GM12878 (cell line): ENCODE measurements around the gene CHP2. TPM values are rescaled to one million over a fixed set of nuclear protein-coding genes. Genes with fewer than 3 reads are reported as not detected.

Experiments
- ATAC-seq: fragments of 200-7000 bp; cut with Tn5 transposase; 3 replicates; pipeline ENCODE4 v1.9.1; 2020; ENCODE audit warnings: mild to moderate bottlenecking, moderate library complexity
- BruUV-seq: library from RNA; stranded (reverse); fragments of 400-500 nt; replicated peaks from 2 replicates; lab custom pipeline; 2021; lab: Mats Ljungman, UMichigan
- CTCF ChIA-PET: fragments of 300-600 bp; sonication (Branson Sonifier 250); formaldehyde crosslinking; extraction: SDS; loops from one replicate; lab custom pipeline; 2021; ENCODE audit warnings: inconsistent platforms; lab: Yijun Ruan, JAX
- POLR2A ChIA-PET: fragments of 350-600 bp; formaldehyde crosslinking; extraction: SDS; loops from one replicate; lab custom pipeline; 2021; ENCODE audit warnings: inconsistent platforms; lab: Charles Lee
- RAD21 ChIA-PET: fragments of 300-600 bp; sonication (Branson Sonifier 250); formaldehyde crosslinking; loops from one replicate; lab custom pipeline; 2023; ENCODE audit warnings: antibody characterized with exemption; ENCODE audit not compliant: unreplicated experiment; lab: Charles Lee
- SMC1A ChIA-PET: fragments of 300-600 bp; sonication (Branson Sonifier 250); formaldehyde crosslinking; loops from one replicate; lab custom pipeline; 2023; ENCODE audit not compliant: unreplicated experiment, uncharacterized antibody; lab: Charles Lee
- DNase-seq: peaks from one replicate; pipeline ENCODE4 v3.0.0-alpha.2; 2011; ENCODE audit warnings: low read depth, low spot score
- FAIRE-seq: peaks from 3 replicates; lab custom pipeline; 2011; peaks lifted over from hg19 to GRCh38; lab: Jason Lieb, UNC
- H2AFZ ChIP-seq: 2 replicates; pipeline ENCODE4 v1.6.0; 2011; ENCODE audit warnings: low read depth, low read length, control low read depth; ENCODE audit not compliant: control insufficient read depth
- H3K27ac ChIP-seq: 2 replicates; pipeline ENCODE4 v1.5.1; 2011; ENCODE audit warnings: control low read depth; ENCODE audit not compliant: control insufficient read depth, insufficient read depth
- H3K27me3 ChIP-seq, 2 experiments: replicated peaks in 1 of 2; 2 replicates each; pipeline versions ENCODE4 v1.6.0 to v1.6.1; 2011; ENCODE audit warnings: low read length in 1 of 2; ENCODE audit not compliant: control insufficient read depth in 2 of 2, insufficient read depth in 2 of 2
- H3K36me3 ChIP-seq, 2 experiments: 2 replicates each; pipeline ENCODE4 v1.5.1; 2011; ENCODE audit warnings: low read length in 1 of 2; ENCODE audit not compliant: control insufficient read depth in 2 of 2, insufficient read depth in 2 of 2
- H3K4me1 ChIP-seq: 2 replicates; pipeline ENCODE4 v1.6.1; 2011; ENCODE audit warnings: mild to moderate bottlenecking, low read length, moderate library complexity, mixed read lengths; ENCODE audit not compliant: control insufficient read depth, insufficient read depth
- H3K4me2 ChIP-seq: 2 replicates; pipeline ENCODE4 v1.6.0; 2011; ENCODE audit warnings: control low read depth; ENCODE audit not compliant: control insufficient read depth, insufficient read depth
- H3K4me3 ChIP-seq: fragments of 200-600 bp; sonication (generic); 2 replicates; pipeline ENCODE4 v1.5.1; 2016
- H3K79me2 ChIP-seq: 2 replicates; pipeline ENCODE4 v1.6.0; 2011; ENCODE audit warnings: low read length; ENCODE audit not compliant: control insufficient read depth, insufficient read depth
- H3K9ac ChIP-seq: 2 replicates; pipeline ENCODE4 v1.8.0; 2011; ENCODE audit warnings: low read length, control low read depth, mixed read lengths; ENCODE audit not compliant: control insufficient read depth, insufficient read depth
- H3K9me3 ChIP-seq: replicated peaks from 3 replicates; pipeline ENCODE4 v1.5.1; 2011; ENCODE audit warnings: mild to moderate bottlenecking, low read length; ENCODE audit not compliant: control insufficient read depth, insufficient read depth
- H4K20me1 ChIP-seq: 2 replicates; pipeline ENCODE4 v1.6.0; 2011; ENCODE audit not compliant: control insufficient read depth, insufficient read depth
- HDGF ChIP-seq: fragments of 450-650 bp; IDR thresholded peaks from 2 replicates; pipeline ENCODE4 v1.6.1; 2016; ENCODE audit warnings: antibody characterized with exemption
- NFYB ChIP-seq: IDR thresholded peaks from 2 replicates; pipeline ENCODE4 v1.6.1; 2011; ENCODE audit warnings: low read depth, mild to moderate bottlenecking, low read length, improper control_type of control experiment, moderate library complexity; ENCODE audit not compliant: insufficient read depth
- POU2F2 ChIP-seq: IDR thresholded peaks from 3 replicates; pipeline ENCODE4 v1.6.1; 2011; ENCODE audit warnings: low read depth, mild to moderate bottlenecking, low read length, borderline replicate concordance
- RFX5 ChIP-seq: IDR thresholded peaks from 2 replicates; pipeline ENCODE4 v1.6.1; 2011; ENCODE audit warnings: low read depth, low read length, improper control_type of control experiment
- USF2 ChIP-seq: IDR thresholded peaks from 2 replicates; pipeline ENCODE4 v1.6.1; 2011; ENCODE audit warnings: low read depth, low read length, improper control_type of control experiment, borderline replicate concordance
- WGBS: methylation state at CpG from one replicate; pipeline ENCODE4 v1.1.6; 2016; ENCODE audit warnings: low lambda C conversion rate; ENCODE audit not compliant: insufficient replicate concordance, insufficient coverage; ENCODE audit errors: missing lambda C conversion rate; 5-methylcytosine and 5-hydroxymethylcytosine counted together
- in situ Hi-C: fragments of 300-500 bp; cut with MboI; formaldehyde crosslinking; loops from 9 replicates; pipeline ENCODE4 v1.14.3; 2018; ENCODE audit warnings: mixed read lengths
- intact Hi-C: fragments of 100-400 bp; cut with micrococcal nuclease; formaldehyde crosslinking; loops from one replicate; pipeline ENCODE4 v1.14.2; 2022; ENCODE audit not compliant: unreplicated experiment
- polyA plus RNA-seq, 11 experiments: library from polyadenylated mRNA; depleted of rRNA in 4 of 11; unstranded in 6 of 11; stranded (reverse) in 5 of 11; fragments of >200 nt; fragmentation: Nextera tagmentation in 4 of 11; fragmentation: Illumina TruSeq in 1 of 11; extraction: Ambion mirVana in 4 of 11; extraction: Trizol in 1 of 11; gene quantifications; 1 replicate in 1 of 11; 2 replicates in 10 of 11; pipeline versions ENCODE4 v1.2.1 to v1.2.3, GENCODE V29; 2011 to 2016; ENCODE audit warnings: inconsistent platforms in 2 of 11, missing spikeins in 2 of 11, low read depth in 1 of 11
- total RNA-seq, 4 experiments: library from RNA; depleted of rRNA in 3 of 4; stranded (reverse); fragments of >200 nt in 3 of 4; fragmentation: Illumina TruSeq in 1 of 4; extraction: Trizol in 1 of 4; gene quantifications; 2 replicates each; pipeline versions ENCODE4 v1.2.1 to v1.2.3, GENCODE V29; 2013 to 2021
- TF ChIP-seq, protein P1 (sequence below): IDR thresholded peaks from 2 replicates; pipeline ENCODE4 v1.6.1; 2011; ENCODE audit warnings: borderline replicate concordance, low read depth, mild to moderate bottlenecking, moderate library complexity, low read length; ENCODE audit not compliant: insufficient read depth, poor library complexity, severe bottlenecking

The CHP2 gene
- total and polyA plus RNA-seq, 10 of the 15 experiments (the other 5 are each of a cell fraction or from before 2014, with no cell fraction given): not detected

- no peak overlapping the region for H2AFZ ChIP-seq
- H3K27ac ChIP-seq: no peak overlapping the region
- H3K9me3 ChIP-seq: no peaks in the 10 kb centered on the region; the same call in 2 of the 3 replicates
- SMC1A ChIA-PET: no interaction called here
- no peaks in the 10 kb centered on the region for H4K20me1 ChIP-seq
- intact Hi-C loops (no loop called here), in situ Hi-C loops (no loop called here)
- TF ChIP-seq, protein P1, sequence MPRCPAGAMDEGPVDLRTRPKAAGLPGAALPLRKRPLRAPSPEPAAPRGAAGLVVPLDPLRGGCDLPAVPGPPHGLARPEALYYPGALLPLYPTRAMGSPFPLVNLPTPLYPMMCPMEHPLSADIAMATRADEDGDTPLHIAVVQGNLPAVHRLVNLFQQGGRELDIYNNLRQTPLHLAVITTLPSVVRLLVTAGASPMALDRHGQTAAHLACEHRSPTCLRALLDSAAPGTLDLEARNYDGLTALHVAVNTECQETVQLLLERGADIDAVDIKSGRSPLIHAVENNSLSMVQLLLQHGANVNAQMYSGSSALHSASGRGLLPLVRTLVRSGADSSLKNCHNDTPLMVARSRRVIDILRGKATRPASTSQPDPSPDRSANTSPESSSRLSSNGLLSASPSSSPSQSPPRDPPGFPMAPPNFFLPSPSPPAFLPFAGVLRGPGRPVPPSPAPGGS: no peak
- TF ChIP-seq POU2F2 (no peak), HDGF (no peak), USF2 (no peak), NFYB (no peak), RFX5 (no peak)
- TF ChIP-seq, all 136 proteins: peak for 0
- no TSS peak for BruUV-seq
- WGBS: 46% methylated on average over 1 of the region's 1 CpG
- no peak for FAIRE-seq
- H3K4me3 ChIP-seq: no peak overlapping the region
- no peaks in the 10 kb centered on the region for H3K4me1 ChIP-seq
- H3K27me3 ChIP-seq: no peaks in the 10 kb centered on the region; a peak in 1 of 4 replicates
- H3K36me3 ChIP-seq: no peaks in the 10 kb centered on the region
- DNase-seq: no peak
- no peaks in the 10 kb centered on the region for H3K79me2 ChIP-seq
- no peak for ATAC-seq
- RAD21 ChIA-PET: no interaction called here
- POLR2A ChIA-PET: no interaction called here
- H3K4me2 ChIP-seq: no peak overlapping the region
- H3K9ac ChIP-seq: no peak overlapping the region
- CTCF ChIA-PET: no interaction called here
Measured at GRCh38 chr16:23781176-23781575, 26.4 kb downstream of the CHP2 start.
